ENCODE data around the gene TLN1. TPM values are rescaled to one million over a fixed set of nuclear protein-coding genes. Genes with fewer than 3 reads are reported as not detected.

TLN1 gene
- total RNA-seq, 2 experiments from 2014 or later, result 98.8 to 177 TPM

DNA sequence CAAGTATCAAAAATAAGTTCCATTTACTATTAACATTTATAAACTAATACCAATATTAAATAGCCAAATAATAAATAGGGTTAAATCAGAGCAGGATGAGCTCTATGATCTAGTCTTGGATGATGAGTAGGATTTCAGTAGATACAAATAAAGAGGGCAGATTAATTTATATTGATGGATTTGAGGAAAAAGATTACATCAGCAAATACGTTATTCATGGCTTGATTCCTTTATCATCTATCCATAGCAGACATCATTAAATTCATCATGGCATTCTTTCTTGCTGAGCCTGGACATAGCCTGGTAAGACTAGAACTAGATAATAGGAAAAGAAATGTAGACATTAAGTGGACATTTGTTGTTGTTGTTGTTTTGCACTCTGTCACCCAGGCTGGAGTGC is 35.5 kb upstream of the TLN1 start:
- H3K79me2 ChIP-seq (ENCODE audit: insufficient read depth, low read depth, low read length), result peaks cover 15% of the 10 kb centered on the region; the same call in 1 of the 2 replicates
- H2AFZ ChIP-seq (ENCODE audit: low read length), result no peak overlapping the region
- peaks cover 11% of the 10 kb centered on the region for H3K36me3 ChIP-seq (ENCODE audit: insufficient read depth, low read length)
- no peaks in the 10 kb centered on the region for H3K9me2 ChIP-seq (ENCODE audit: insufficient read depth, low read length)
- no TSS peak for BruUV-seq (replicated peaks)
- no peak for TF ChIP-seq EZH2phosphoT487 (IDR thresholded peaks at IDR 0.05; ENCODE audit: borderline replicate concordance, low read depth, low read length)
- TF ChIP-seq CTCF (conservative IDR thresholded peaks at IDR 0.05; ENCODE audit: low read length), result no peak
- H3K27ac ChIP-seq (ENCODE audit: low read depth, low read length, poor library complexity, severe bottlenecking), result no peak overlapping the region
- peaks cover 64% of the 10 kb centered on the region for H3K4me1 ChIP-seq (ENCODE audit: insufficient read depth, low read length, poor library complexity, severe bottlenecking)
- DNase-seq (ENCODE audit: low spot score), result no peak
- H3K4me3 ChIP-seq (ENCODE audit: low read depth, low read length, poor library complexity, severe bottlenecking), result no peak overlapping the region
- no peaks in the 10 kb centered on the region for H4K20me1 ChIP-seq (ENCODE audit: insufficient read depth, low read length)
- ChIA-PET CTCF (ENCODE audit: unreplicated experiment) (no interaction called here), POLR2A (interaction anchor here (0.7 kb wide), 1 partner anchor 22 kb away, joined by 5 read pairs; no protein-coding TSS in a partner anchor)
- H3K9me3 ChIP-seq (ENCODE audit: low read length), result peaks cover 10% of the 10 kb centered on the region; the same call in 1 of the 2 replicates
- intact Hi-C loops (cut with micrococcal nuclease; ENCODE audit: unreplicated experiment), result no loop called here
- no peak overlapping the region for H3K4me2 ChIP-seq (ENCODE audit: low read length)

DNA sequence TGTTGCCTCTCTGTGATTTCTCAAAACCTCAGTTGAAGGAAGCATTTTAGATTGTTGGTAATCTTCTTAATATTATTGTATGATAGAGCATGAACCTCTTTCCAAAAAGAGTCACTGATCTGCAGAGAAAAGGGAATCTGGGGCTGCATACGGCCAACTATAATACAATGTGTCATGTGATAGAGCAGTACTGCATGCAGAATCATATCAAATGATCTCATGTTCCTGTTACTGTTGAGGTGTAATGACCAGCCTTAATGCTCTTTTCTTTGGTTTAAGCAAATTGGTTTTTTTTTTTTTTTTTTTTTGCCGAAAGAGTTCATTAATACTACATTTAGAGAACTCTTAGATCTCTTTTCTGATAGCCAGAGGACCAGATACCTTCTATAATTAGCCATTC is 35.0 kb upstream of the TLN1 start:
- H3K4me1 ChIP-seq (ENCODE audit: insufficient read depth, low read length, poor library complexity, severe bottlenecking), result peaks cover 66% of the 10 kb centered on the region
- no TSS peak for BruUV-seq (replicated peaks)
- H3K4me3 ChIP-seq (ENCODE audit: low read depth, low read length, poor library complexity, severe bottlenecking), result no peak overlapping the region
- DNase-seq (ENCODE audit: low spot score), result no peak
- peaks cover 10% of the 10 kb centered on the region; the same call in 1 of the 2 replicates for H3K9me3 ChIP-seq (ENCODE audit: low read length)
- no peak overlapping the region for H2AFZ ChIP-seq (ENCODE audit: low read length)
- H3K9me2 ChIP-seq (ENCODE audit: insufficient read depth, low read length), result no peaks in the 10 kb centered on the region
- H3K27ac ChIP-seq (ENCODE audit: low read depth, low read length, poor library complexity, severe bottlenecking), result no peak overlapping the region
- H3K36me3 ChIP-seq (ENCODE audit: insufficient read depth, low read length), result peaks cover 11% of the 10 kb centered on the region
- no peak for TF ChIP-seq EZH2phosphoT487 (IDR thresholded peaks at IDR 0.05; ENCODE audit: borderline replicate concordance, low read depth, low read length)
- TF ChIP-seq CTCF (conservative IDR thresholded peaks at IDR 0.05; ENCODE audit: low read length), result no peak
- ChIA-PET POLR2A (interaction anchor here (0.6 to 0.7 kb wide), 2 partner anchors 22 to 134 kb away, joined by 3 to 5 read pairs; no protein-coding TSS in a partner anchor), CTCF (ENCODE audit: unreplicated experiment) (no interaction called here)
- intact Hi-C loops (cut with micrococcal nuclease; ENCODE audit: unreplicated experiment), result no loop called here
- no peak overlapping the region for H3K4me2 ChIP-seq (ENCODE audit: low read length)
- peaks cover 15% of the 10 kb centered on the region; the same call in 1 of the 2 replicates for H3K79me2 ChIP-seq (ENCODE audit: insufficient read depth, low read depth, low read length)
- H4K20me1 ChIP-seq (ENCODE audit: insufficient read depth, low read length), result no peaks in the 10 kb centered on the region

DNA sequence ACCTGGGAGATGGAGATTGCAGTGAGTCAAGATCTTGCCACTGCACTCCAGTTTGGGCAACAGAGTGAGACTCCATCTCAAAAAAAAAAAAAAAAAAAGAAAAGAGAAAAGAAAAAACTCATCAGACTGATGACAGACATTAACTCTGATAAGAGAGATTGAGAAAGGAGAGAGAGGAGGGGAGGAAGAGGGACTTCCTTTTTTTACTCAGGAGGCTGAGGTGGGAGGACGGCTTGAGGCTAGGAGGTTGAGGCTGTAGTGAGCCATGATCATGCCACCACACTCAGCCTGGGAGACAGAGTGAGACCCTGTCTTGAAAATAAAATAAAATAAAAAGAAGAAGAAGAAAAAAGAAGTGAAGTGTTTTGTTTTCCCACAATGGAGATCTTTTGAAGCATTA is 31.8 kb upstream of the TLN1 start:
- Histone ChIP-seq H3K9me2 (ENCODE audit: insufficient read depth, low read length) (no peaks in the 10 kb centered on the region), H3K27ac (ENCODE audit: low read depth, low read length, poor library complexity, severe bottlenecking) (no peak overlapping the region), H2AFZ (ENCODE audit: low read length) (no peak overlapping the region), H3K9me3 (ENCODE audit: low read length) (peaks cover 10% of the 10 kb centered on the region; the same call in 1 of the 2 replicates), H4K20me1 (ENCODE audit: insufficient read depth, low read length) (no peaks in the 10 kb centered on the region), H3K79me2 (ENCODE audit: insufficient read depth, low read depth, low read length) (peaks cover 41% of the 10 kb centered on the region), H3K4me2 (ENCODE audit: low read length) (no peak overlapping the region), H3K4me3 (ENCODE audit: low read depth, low read length, poor library complexity, severe bottlenecking) (no peak overlapping the region), H3K36me3 (ENCODE audit: insufficient read depth, low read length) (peaks cover 26% of the 10 kb centered on the region), H3K4me1 (ENCODE audit: insufficient read depth, low read length, poor library complexity, severe bottlenecking) (peaks cover 65% of the 10 kb centered on the region)
- no peak for DNase-seq (ENCODE audit: low spot score)
- no peak for TF ChIP-seq CTCF (conservative IDR thresholded peaks at IDR 0.05; ENCODE audit: low read length)
- no peak for TF ChIP-seq EZH2phosphoT487 (IDR thresholded peaks at IDR 0.05; ENCODE audit: borderline replicate concordance, low read depth, low read length)
- intact Hi-C loops (cut with micrococcal nuclease; ENCODE audit: unreplicated experiment), result no loop called here
- no TSS peak for BruUV-seq (replicated peaks)
- CTCF ChIA-PET (ENCODE audit: unreplicated experiment), result no interaction called here
- POLR2A ChIA-PET, result interaction anchor here (0.7 to 1.7 kb wide), 3 partner anchors 8 to 114 kb away, joined by 3 to 9 read pairs (median 4); no protein-coding TSS in a partner anchor

Measured in OCI-LY7 (cell line).